Upper lobe of left lung (tissue), 6 donors: Measurements from ENCODE around the gene FCRLB. TPM values are rescaled to one million over a fixed set of nuclear protein-coding genes. Genes with fewer than 3 reads are reported as not detected.

Source experiments
- ATAC-seq, 2 donors: fragments of 200-7000 bp; cut with Tn5 transposase; one replicate each; pipeline ENCODE4 v1.9.1; 2022; ENCODE audit warnings: mild to moderate bottlenecking in 2 of 2, moderate library complexity in 2 of 2; ENCODE audit not compliant: low FRiP score in 2 of 2
- DNase-seq, 2 donors: peaks; one replicate each; pipeline ENCODE4 v3.0.0-alpha.2; 2019 to 2020
- H3K27ac ChIP-seq, 4 donors: fragments of 200-600 bp; sonication (generic); one replicate each; pipeline ENCODE4 v1.5.1; 2016 to 2019
- H3K27me3 ChIP-seq, 4 donors: fragments of 200-600 bp; sonication (generic); one replicate each; pipeline ENCODE4 v1.5.1; 2017 to 2019
- H3K36me3 ChIP-seq, 4 donors: fragments of 200-600 bp; sonication (generic); one replicate each; pipeline ENCODE4 v1.5.1; 2016 to 2019
- H3K4me1 ChIP-seq, 4 donors: fragments of 200-600 bp; sonication (generic); one replicate each; pipeline ENCODE4 v1.5.1; 2018 to 2019
- H3K4me3 ChIP-seq, 4 donors: fragments of 200-600 bp; sonication (generic); one replicate each; pipeline ENCODE4 v1.5.1; 2017 to 2019; ENCODE audit warnings: mild to moderate bottlenecking in 2 of 4, moderate library complexity in 1 of 4
- H3K9me3 ChIP-seq, 4 donors: fragments of 200-600 bp; sonication (generic); one replicate each; pipeline ENCODE4 v1.5.1; 2018 to 2019
- EP300 ChIP-seq, 4 donors: sonication (generic); formaldehyde crosslinking; IDR thresholded peaks; one replicate each; pipeline ENCODE4 v1.5.1; 2017; ENCODE audit warnings: antibody characterized with exemption in 4 of 4, control low read depth in 2 of 4
- POLR2A ChIP-seq, 4 donors: fragments of 450-650 bp; IDR thresholded peaks; one replicate each; pipeline ENCODE4 v1.5.1; 2016 to 2017; ENCODE audit warnings: antibody characterized with exemption in 4 of 4, mild to moderate bottlenecking in 2 of 4
- POLR2AphosphoS5 ChIP-seq, 2 donors: sonication (generic); formaldehyde crosslinking; IDR thresholded peaks; one replicate each; pipeline ENCODE4 v1.5.1; 2017; ENCODE audit warnings: antibody characterized with exemption in 2 of 2
- WGBS, 2 donors: methylation state at CpG; one replicate each; pipeline ENCODE4 v1.1.5; 2017 to 2018; 5-methylcytosine and 5-hydroxymethylcytosine counted together
- total RNA-seq, 6 donors: library from RNA; depleted of rRNA in 4 of 6; stranded (reverse); fragments of >200 nt in 4 of 6; gene quantifications; one replicate each; pipeline versions ENCODE4 v1.1.0 to v1.2.1, GENCODE V29; 2016 to 2021
- TF ChIP-seq, protein P1 (sequence below), 6 experiments: fragments of 450-650 bp in 4 of 6; fragments of 200-600 bp in 2 of 6; sonication (generic) in 2 of 6; IDR thresholded peaks; one replicate each; pipeline ENCODE4 v1.5.1; 2016 to 2019; ENCODE audit warnings: antibody characterized with exemption in 6 of 6
- donor health status: DM: no; HTN: no; CAD: no; lungs with moderate emphysema.
- donor health status: DM: no; HTN: yes; CAD: no; lungs with severe emphysema.

FCRLB gene
- total RNA-seq, 6 donors from 2014 or later, result 1.4 to 2.1 (median 1.7) TPM; not detected in 3

GRCh38 chr1:161749509-161750407 is 28.4 kb downstream of the FCRLB start, which contains the start of gene DUSP12:
DUSP12 (plus strand) TSS chr1:161749786; CDS start chr1:161749802, 16 bp downstream.
- WGBS, 2 donors, result 0 to 1% methylated on average over 15 to 27 of the region's 65 CpGs
- peak; percentile 93 to 95 for DNase-seq
- ATAC-seq, result peak; percentile 99 to 100

DNA sequence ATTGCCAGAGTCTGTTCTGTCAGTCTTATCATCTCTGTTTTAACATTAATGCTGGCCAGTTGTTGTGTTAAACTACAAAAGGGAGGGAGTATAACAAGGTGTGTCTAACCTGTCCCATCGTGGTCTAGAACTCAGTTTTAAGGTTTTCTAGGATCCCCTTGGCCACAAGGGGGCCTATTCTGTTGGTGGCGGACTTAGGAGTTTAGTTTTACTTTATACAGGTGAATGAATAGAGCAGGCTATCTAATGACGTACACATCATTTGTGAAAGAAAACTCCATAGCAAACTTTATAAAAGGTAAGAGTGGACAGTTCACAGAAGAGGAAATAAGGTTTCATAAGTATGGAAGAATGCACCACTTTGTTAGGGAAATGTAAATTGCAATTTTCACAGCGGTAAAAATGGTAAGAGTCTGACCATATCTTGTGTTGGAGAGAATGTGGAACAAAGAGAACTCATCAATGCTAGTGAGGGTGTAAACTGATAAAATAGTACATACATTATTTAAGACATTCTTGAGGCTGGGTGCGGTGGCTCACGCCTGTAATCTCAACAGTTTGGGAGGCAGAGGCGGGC is 42.3 kb downstream of the FCRLB start:
- ATAC-seq (no peak), DNase-seq (no peak)
- Histone ChIP-seq H3K9me3 (no peaks in the 10 kb centered on the region), H3K27me3 (no peaks in the 10 kb centered on the region), H3K4me1 (peaks cover 15 to 24% (median 16%) of the 10 kb centered on the region in 4 donors), H3K27ac (no peak overlapping the region), H3K4me3 (no peak overlapping the region), H3K36me3 (peaks cover 0 to 12% (median 10%) of the 10 kb centered on the region in 4 donors)
- TF ChIP-seq EP300 (IDR thresholded peaks at IDR 0.05), result no peak
- no peak for TF ChIP-seq POLR2A (IDR thresholded peaks at IDR 0.05)
- TF ChIP-seq, protein P1, sequence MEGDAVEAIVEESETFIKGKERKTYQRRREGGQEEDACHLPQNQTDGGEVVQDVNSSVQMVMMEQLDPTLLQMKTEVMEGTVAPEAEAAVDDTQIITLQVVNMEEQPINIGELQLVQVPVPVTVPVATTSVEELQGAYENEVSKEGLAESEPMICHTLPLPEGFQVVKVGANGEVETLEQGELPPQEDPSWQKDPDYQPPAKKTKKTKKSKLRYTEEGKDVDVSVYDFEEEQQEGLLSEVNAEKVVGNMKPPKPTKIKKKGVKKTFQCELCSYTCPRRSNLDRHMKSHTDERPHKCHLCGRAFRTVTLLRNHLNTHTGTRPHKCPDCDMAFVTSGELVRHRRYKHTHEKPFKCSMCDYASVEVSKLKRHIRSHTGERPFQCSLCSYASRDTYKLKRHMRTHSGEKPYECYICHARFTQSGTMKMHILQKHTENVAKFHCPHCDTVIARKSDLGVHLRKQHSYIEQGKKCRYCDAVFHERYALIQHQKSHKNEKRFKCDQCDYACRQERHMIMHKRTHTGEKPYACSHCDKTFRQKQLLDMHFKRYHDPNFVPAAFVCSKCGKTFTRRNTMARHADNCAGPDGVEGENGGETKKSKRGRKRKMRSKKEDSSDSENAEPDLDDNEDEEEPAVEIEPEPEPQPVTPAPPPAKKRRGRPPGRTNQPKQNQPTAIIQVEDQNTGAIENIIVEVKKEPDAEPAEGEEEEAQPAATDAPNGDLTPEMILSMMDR (IDR thresholded peaks at IDR 0.05), result peak in 4 of 6 experiments; percentile 16 to 47 (median 28)
- no peak for TF ChIP-seq POLR2AphosphoS5 (IDR thresholded peaks at IDR 0.05)
- 72 to 77% methylated on average over 7 of the region's 7 CpGs for WGBS, 2 donors

More at GRCh38 chr1:161749509-161750407, 28.4 kb downstream of the FCRLB start, which contains the start of gene DUSP12:
- Histone ChIP-seq H3K4me3 (peak within 1 kb of the TSS; percentile 77 to 99 (median 86)), H3K36me3 (peaks cover 12 to 38% (median 18%) of the 10 kb centered on the region in 4 donors), H3K27me3 (no peaks in the 10 kb centered on the region), H3K9me3 (no peaks in the 10 kb centered on the region), H3K4me1 (peaks cover 8 to 21% (median 18%) of the 10 kb centered on the region in 4 donors), H3K27ac (peak within 1 kb of the TSS; percentile 85 to 93 (median 91))
- TF ChIP-seq, protein P1 (IDR thresholded peaks at IDR 0.05), result peak in 2 of 6 experiments; percentile 7 to 30
- no peak for TF ChIP-seq EP300 (IDR thresholded peaks at IDR 0.05)
- peak in 2 of 4 donors; percentile 58 to 69 for TF ChIP-seq POLR2A (IDR thresholded peaks at IDR 0.05)
- TF ChIP-seq POLR2AphosphoS5 (IDR thresholded peaks at IDR 0.05), result peak; percentile 69 to 71

- DNase-seq, result peak; percentile 65 to 88
- TF ChIP-seq, protein P1 (IDR thresholded peaks at IDR 0.05), result peak in 1 of 6 experiments; percentile 20
- TF ChIP-seq POLR2AphosphoS5 (IDR thresholded peaks at IDR 0.05), result peak; percentile 89 to 97
- peak in 3 of 4 donors; percentile 77 to 90 (median 82) for TF ChIP-seq POLR2A (IDR thresholded peaks at IDR 0.05)
- peak in 3 of 4 donors; percentile 5 to 93 (median 8) for TF ChIP-seq EP300 (IDR thresholded peaks at IDR 0.05)
- Histone ChIP-seq H3K9me3 (no peaks in the 10 kb centered on the region), H3K4me1 (peaks cover 16 to 47% (median 27%) of the 10 kb centered on the region in 4 donors), H3K4me3 (peak within 1 kb of the TSS; percentile 74 to 82 (median 76)), H3K36me3 (no peaks in the 10 kb centered on the region), H3K27me3 (no peaks in the 10 kb centered on the region), H3K27ac (peak within 1 kb of the TSS; percentile 85 to 94 (median 91))
- WGBS, 2 donors, result 0% methylated on average over 29 to 35 of the region's 35 CpGs
- ATAC-seq, result peak; percentile 96
Observed at GRCh38 chr1:161766102-161766981, 45.0 kb downstream of the FCRLB start, which contains the start of gene ATF6. ATF6 (plus strand) TSS chr1:161766320; CDS start chr1:161766361, 41 bp downstream.

DNA sequence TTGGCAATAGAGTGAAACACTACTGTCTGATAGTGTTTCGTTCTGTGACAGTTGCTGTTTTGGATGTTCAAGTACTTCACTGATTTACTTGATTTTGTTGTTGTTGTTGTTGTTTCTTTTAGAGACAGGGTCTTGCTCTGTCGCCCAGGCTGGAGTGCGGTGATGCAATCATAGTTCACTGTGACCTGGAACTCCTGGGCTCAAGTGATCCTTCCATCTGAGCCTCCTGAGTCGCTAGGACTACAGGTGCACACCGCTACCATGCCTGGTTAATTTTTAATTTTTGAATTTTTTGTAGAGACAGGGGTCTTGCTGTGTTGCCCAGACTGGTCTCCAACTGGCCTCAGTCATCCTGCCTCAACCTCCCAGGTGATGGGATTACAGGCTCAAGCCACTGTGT is 47.1 kb downstream of the FCRLB start:
- H3K4me3 ChIP-seq, result no peak overlapping the region
- DNase-seq (no peak), ATAC-seq (no peak)
- no peak overlapping the region for H3K27ac ChIP-seq
- H3K4me1 ChIP-seq, result peaks cover 31 to 68% (median 38%) of the 10 kb centered on the region in 4 donors
- no peaks in the 10 kb centered on the region for H3K9me3 ChIP-seq
- no peaks in the 10 kb centered on the region for H3K27me3 ChIP-seq
- no peaks in the 10 kb centered on the region for H3K36me3 ChIP-seq
- 93 to 94% methylated on average over 5 of the region's 5 CpGs for WGBS, 2 donors
- TF ChIP-seq POLR2A (IDR thresholded peaks at IDR 0.05), result no peak
- TF ChIP-seq EP300 (IDR thresholded peaks at IDR 0.05), result no peak
- no peak for TF ChIP-seq POLR2AphosphoS5 (IDR thresholded peaks at IDR 0.05)
- TF ChIP-seq, protein P1 (IDR thresholded peaks at IDR 0.05), result no peak
